Neural progenitor cell (in vitro differentiated cells): ENCODE results near the gene CHST10. TPM values are rescaled to one million over a fixed set of nuclear protein-coding genes. Genes with fewer than 3 reads are reported as not detected.
A peak's percentile ranks its signal among the peaks of the same experiment; 100 is the strongest.

ENCODE experiments used
- DNase-seq: peaks from one replicate; pipeline ENCODE4 v3.0.0-alpha.2; 2016; ENCODE audit warnings: low spot score
- H2AFZ ChIP-seq: fragments of 200-600 bp; sonication (generic); replicated peaks from 2 replicates; pipeline ENCODE4 v1.6.1; 2016; ENCODE audit warnings: antibody characterized with exemption
- H3F3A ChIP-seq: fragments of 200-600 bp; sonication (generic); 2 replicates; pipeline ENCODE4 v1.6.1; 2016; ENCODE audit warnings: antibody characterized with exemption, low read depth
- H3K27ac ChIP-seq: fragments of 200-600 bp; sonication (generic); 2 replicates; pipeline ENCODE4 v1.5.1; 2016; ENCODE audit warnings: mild to moderate bottlenecking
- H3K27me3 ChIP-seq: fragments of 200-600 bp; sonication (generic); 2 replicates; pipeline ENCODE4 v1.6.1; 2016; ENCODE audit warnings: mild to moderate bottlenecking, moderate library complexity
- H3K36me3 ChIP-seq: fragments of 200-600 bp; sonication (generic); 2 replicates; pipeline ENCODE4 v1.5.1; 2016
- H3K4me1 ChIP-seq: fragments of 200-600 bp; sonication (generic); 2 replicates; pipeline ENCODE4 v1.6.1; 2016; ENCODE audit warnings: mixed run types
- H3K4me2 ChIP-seq: fragments of 200-600 bp; sonication (generic); 2 replicates; pipeline ENCODE4 v1.6.1; 2016
- H3K4me3 ChIP-seq: fragments of 200-600 bp; sonication (generic); 2 replicates; pipeline ENCODE4 v1.5.1; 2016
- H3K79me2 ChIP-seq: fragments of 200-600 bp; sonication (generic); 2 replicates; pipeline ENCODE4 v1.6.1; 2016; ENCODE audit warnings: low read depth
- H3K9ac ChIP-seq: fragments of 200-600 bp; sonication (generic); 2 replicates; pipeline ENCODE4 v1.6.1; 2016
- H3K9me3 ChIP-seq: fragments of 200-600 bp; sonication (generic); 2 replicates; pipeline ENCODE4 v1.5.1; 2016; ENCODE audit warnings: low read depth
- H4K20me1 ChIP-seq: fragments of 200-600 bp; sonication (generic); 2 replicates; pipeline ENCODE4 v1.6.1; 2016; ENCODE audit warnings: low read depth
- H3K27ac Mint-ChIP-seq: 3 replicates; pipeline ENCODE4 v1.8.0; 2021; ENCODE audit warnings: mixed read lengths
- H3K27me3 Mint-ChIP-seq: 2 replicates; pipeline ENCODE4 v1.8.0; 2022; ENCODE audit warnings: low read depth, mild to moderate bottlenecking, inconsistent platforms, moderate library complexity, mixed read lengths; ENCODE audit not compliant: insufficient read depth
- H3K36me3 Mint-ChIP-seq: 3 replicates; pipeline ENCODE4 v1.8.0; 2021; ENCODE audit warnings: mixed read lengths
- H3K4me1 Mint-ChIP-seq: 3 replicates; pipeline ENCODE4 v1.8.0; 2021; ENCODE audit warnings: mixed read lengths
- H3K4me3 Mint-ChIP-seq: 3 replicates; pipeline ENCODE4 v1.8.0; 2021; ENCODE audit warnings: mild to moderate bottlenecking, moderate library complexity, mixed read lengths
- H3K9me3 Mint-ChIP-seq: 3 replicates; pipeline ENCODE4 v1.8.0; 2020; ENCODE audit warnings: mixed read lengths
- CTCF ChIP-seq: fragments of 200-600 bp; sonication (generic); IDR thresholded peaks from 2 replicates; pipeline ENCODE4 v1.5.1; 2017; ENCODE audit warnings: antibody characterized with exemption, mild to moderate bottlenecking
- EZH2 ChIP-seq: fragments of 200-600 bp; sonication (generic); IDR thresholded peaks from 2 replicates; pipeline ENCODE4 v1.6.1; 2017; ENCODE audit warnings: antibody characterized with exemption, mild to moderate bottlenecking, moderate library complexity
- EZH2phosphoT487 ChIP-seq: fragments of 200-600 bp; sonication (generic); IDR thresholded peaks from 2 replicates; pipeline ENCODE4 v1.6.1; 2017; ENCODE audit warnings: antibody characterized with exemption
- total RNA-seq: library from RNA; depleted of rRNA; stranded (reverse); fragments of >200 nt; gene quantifications from 2 replicates; pipeline ENCODE4 v1.2.3, GENCODE V29; 2015; ENCODE audit warnings: low replicate concordance

The CHST10 gene
- total RNA-seq, 1 donor from 2014 or later = 28.1 TPM

- H3K4me1 Mint-ChIP-seq = peaks cover 58% of the 10 kb centered on the region
- Histone ChIP-seq H3K9me3 (no peaks in the 10 kb centered on the region), H3K27me3 (no peaks in the 10 kb centered on the region), H3K9ac (no peak overlapping the region), H3F3A (peaks cover 32% of the 10 kb centered on the region), H3K27ac (no peak overlapping the region), H3K4me1 (peaks cover 59% of the 10 kb centered on the region), H3K4me2 (peak overlapping the region; percentile 61), H4K20me1 (peaks cover 59% of the 10 kb centered on the region), H3K4me3 (no peak overlapping the region), H3K79me2 (peaks cover 73% of the 10 kb centered on the region), H3K36me3 (no peaks in the 10 kb centered on the region), H2AFZ (no peak overlapping the region)
- TF ChIP-seq EZH2phosphoT487 = no peak
- TF ChIP-seq EZH2 = no peak
- no peak for TF ChIP-seq CTCF
- peaks cover 2% of the 10 kb centered on the region for H3K27me3 Mint-ChIP-seq
- DNase-seq = no peak
- peaks cover 6% of the 10 kb centered on the region for H3K36me3 Mint-ChIP-seq
- peak overlapping the region; percentile 20 for H3K27ac Mint-ChIP-seq
- H3K4me3 Mint-ChIP-seq = no peak overlapping the region
- no peaks in the 10 kb centered on the region for H3K9me3 Mint-ChIP-seq
Measured at GRCh38 chr2:100411841-100412292, 5.6 kb downstream of the CHST10 start.

DNA sequence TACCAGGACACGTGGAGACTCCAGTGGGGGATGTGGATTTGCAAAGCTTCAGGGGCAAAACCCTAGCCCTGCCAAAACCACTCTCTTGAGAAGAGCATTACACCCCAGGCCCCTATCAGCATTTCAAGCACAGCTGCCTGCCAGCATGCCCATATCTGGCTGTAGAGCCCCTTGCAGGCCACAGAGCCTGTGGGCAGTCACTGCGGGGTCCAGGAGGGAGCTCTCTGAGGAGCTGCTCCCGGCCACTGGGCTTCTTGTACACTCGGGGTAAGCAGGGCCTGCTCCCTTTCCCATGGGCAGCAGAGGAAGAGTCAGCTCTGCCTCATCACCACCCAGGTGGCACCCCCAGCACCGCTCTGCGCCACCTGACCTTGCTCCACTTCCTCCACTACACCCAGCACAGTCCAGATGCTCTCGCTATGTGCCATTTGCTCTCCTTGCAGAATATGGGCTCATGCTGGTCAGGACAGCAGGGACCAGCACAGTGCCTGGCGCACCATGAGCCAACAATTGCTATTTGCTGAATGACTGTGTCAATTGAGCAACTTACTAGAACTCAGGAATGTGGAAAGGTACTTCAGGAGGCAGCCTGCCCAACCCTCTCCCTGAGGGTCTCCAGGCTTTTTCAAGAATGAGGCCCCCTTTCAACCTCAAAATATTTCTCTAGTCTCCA is 7.4 kb downstream of the CHST10 start:
- no peak for TF ChIP-seq CTCF
- no peak for TF ChIP-seq EZH2
- TF ChIP-seq EZH2phosphoT487 = no peak
- peaks cover 14% of the 10 kb centered on the region for H3K36me3 Mint-ChIP-seq
- H3K27me3 Mint-ChIP-seq = peaks cover 2% of the 10 kb centered on the region

GRCh38 chr2:100409461-100409860 is 8.0 kb downstream of the CHST10 start:
- Histone ChIP-seq H3K27me3 (no peaks in the 10 kb centered on the region), H3K36me3 (no peaks in the 10 kb centered on the region), H4K20me1 (peaks cover 52% of the 10 kb centered on the region), H3F3A (peaks cover 36% of the 10 kb centered on the region), H3K9me3 (no peaks in the 10 kb centered on the region), H3K27ac (no peak overlapping the region), H3K4me3 (no peak overlapping the region), H3K9ac (no peak overlapping the region), H3K4me2 (no peak overlapping the region), H3K79me2 (peaks cover 49% of the 10 kb centered on the region), H2AFZ (no peak overlapping the region), H3K4me1 (peaks cover 45% of the 10 kb centered on the region)
- no peak for DNase-seq
- Mint-ChIP-seq H3K4me1 (peaks cover 40% of the 10 kb centered on the region), H3K4me3 (no peak overlapping the region), H3K27me3 (peaks cover 2% of the 10 kb centered on the region), H3K9me3 (no peaks in the 10 kb centered on the region), H3K27ac (no peak overlapping the region), H3K36me3 (peaks cover 14% of the 10 kb centered on the region)
- TF ChIP-seq EZH2 (no peak), EZH2phosphoT487 (no peak), CTCF (no peak)

More for the DNA sequence above, 7.4 kb downstream of the CHST10 start:
- Histone ChIP-seq H3F3A (peaks cover 32% of the 10 kb centered on the region), H3K27me3 (no peaks in the 10 kb centered on the region), H3K36me3 (no peaks in the 10 kb centered on the region), H3K9me3 (no peaks in the 10 kb centered on the region), H2AFZ (no peak overlapping the region), H3K4me2 (no peak overlapping the region), H3K27ac (no peak overlapping the region), H3K4me3 (no peak overlapping the region), H3K4me1 (peaks cover 45% of the 10 kb centered on the region), H4K20me1 (peaks cover 51% of the 10 kb centered on the region), H3K79me2 (peaks cover 55% of the 10 kb centered on the region), H3K9ac (no peak overlapping the region)
- no peak for DNase-seq
- peak overlapping the region; percentile 84 for H3K27ac Mint-ChIP-seq
- no peak overlapping the region for H3K4me3 Mint-ChIP-seq
- peaks cover 45% of the 10 kb centered on the region for H3K4me1 Mint-ChIP-seq
- H3K9me3 Mint-ChIP-seq = no peaks in the 10 kb centered on the region
